Smooth muscle cell of the umbilical artery (primary cell): ENCODE measurements around the gene FAM229B. TPM values are rescaled to one million over a fixed set of nuclear protein-coding genes. Genes with fewer than 3 reads are reported as not detected.

Experiments used
- total RNA-seq: library from RNA; depleted of rRNA; stranded (reverse); fragments of >200 nt; gene quantifications from 2 replicates; pipeline ENCODE4 v1.2.3, GENCODE V29; 2014

FAM229B gene
- total RNA-seq = 14.0 and 35.9 TPM in 2 replicates

GRCh38 chr6:112087136-112087911 is at the start of gene FAM229B, which contains the start of gene TUBE1:
FAM229B (plus strand) TSS chr6:112087591; CDS start chr6:112099284, 11,693 bp downstream.
TUBE1 (minus strand) TSS chr6:112087482; CDS start chr6:112087434, 48 bp downstream.

GRCh38 chr6:112054001-112054400 is 33.4 kb upstream of the FAM229B start, which contains the start of gene CCN6:
CCN6 (plus strand) TSS chr6:112054104; CDS start chr6:112054358, 254 bp downstream.

Other genes with a start within 250 kb of the FAM229B start
- 40.1 and 72.9 TPM in 2 replicates for gene FYN, start 214.1 kb upstream of the FAM229B start, total RNA-seq
- gene CCN6, start 33.5 kb upstream of the FAM229B start, total RNA-seq = not detected in 2 replicates
- gene TUBE1, start 109 bp upstream of the FAM229B start, total RNA-seq = 31.0 and 49.9 TPM in 2 replicates
- gene LAMA4, start 167.0 kb downstream of the FAM229B start, total RNA-seq = 84.6 and 174 TPM in 2 replicates